ENCODE results near the gene ZSCAN9.

The ZSCAN9 gene

DNA sequence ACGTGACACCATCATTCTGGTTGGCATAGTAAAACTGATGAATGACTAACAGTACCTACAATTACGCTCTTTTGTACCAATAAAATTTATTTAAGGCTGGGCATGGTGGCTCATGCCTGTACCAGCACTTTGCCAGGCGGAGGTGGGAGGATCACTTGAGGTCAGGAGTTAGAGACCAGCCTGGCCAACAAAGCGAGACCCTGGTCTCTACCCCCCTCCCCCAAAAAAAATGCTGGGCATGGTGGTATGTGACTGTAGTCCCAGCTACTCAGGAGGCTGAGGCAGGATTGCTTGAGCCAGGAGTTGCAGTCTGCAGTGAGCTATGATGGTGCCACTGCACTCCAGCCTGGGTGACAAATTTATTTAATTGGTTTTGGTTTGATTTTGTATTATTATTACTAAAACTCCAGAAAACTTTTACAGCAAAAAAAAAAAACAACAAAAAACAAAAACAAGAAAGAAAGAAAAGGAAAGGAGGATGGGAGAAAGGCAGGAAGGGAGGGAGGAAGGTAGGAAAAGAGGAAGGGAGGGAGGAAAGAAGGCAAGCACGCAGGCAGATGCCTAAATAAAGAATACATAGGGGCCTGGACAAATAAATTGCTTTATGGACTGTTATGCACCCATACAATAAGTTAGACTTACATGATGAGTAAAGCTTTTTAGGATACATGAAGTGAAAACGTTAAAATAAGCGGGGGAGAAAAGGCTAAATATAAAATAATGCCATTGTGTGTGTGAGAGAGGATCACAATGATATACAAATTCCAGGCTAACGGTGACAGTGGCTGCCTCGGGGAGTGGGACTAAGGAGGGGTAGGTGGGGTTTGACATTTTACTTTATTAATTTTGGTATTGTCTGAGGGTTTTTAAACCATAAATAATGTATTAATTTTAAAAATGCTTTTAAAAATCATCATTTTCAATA, 682 bp upstream of the ZSCAN9 start:
- DNase-seq = no peak

DNA sequence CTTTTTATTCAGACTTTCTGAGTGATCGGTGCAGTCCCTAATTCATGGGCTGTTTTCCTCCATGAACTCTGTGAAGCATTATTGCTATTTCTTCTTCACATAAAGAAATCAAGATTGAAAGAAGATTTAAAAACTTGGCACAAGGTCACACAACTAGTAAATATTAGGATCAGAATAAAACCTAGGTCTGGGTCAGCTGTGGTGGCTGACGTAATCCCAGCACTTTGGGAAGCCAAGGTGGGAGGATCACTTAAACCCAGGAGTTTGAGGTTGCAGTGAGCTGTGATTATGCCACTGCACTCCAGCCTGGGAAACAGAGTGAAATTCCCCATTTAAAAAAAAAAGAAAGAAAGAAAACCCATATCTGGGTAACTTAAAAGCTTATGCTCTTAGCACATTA, 1.4 kb downstream of the ZSCAN9 start:
- DNase-seq = no peak

DNA sequence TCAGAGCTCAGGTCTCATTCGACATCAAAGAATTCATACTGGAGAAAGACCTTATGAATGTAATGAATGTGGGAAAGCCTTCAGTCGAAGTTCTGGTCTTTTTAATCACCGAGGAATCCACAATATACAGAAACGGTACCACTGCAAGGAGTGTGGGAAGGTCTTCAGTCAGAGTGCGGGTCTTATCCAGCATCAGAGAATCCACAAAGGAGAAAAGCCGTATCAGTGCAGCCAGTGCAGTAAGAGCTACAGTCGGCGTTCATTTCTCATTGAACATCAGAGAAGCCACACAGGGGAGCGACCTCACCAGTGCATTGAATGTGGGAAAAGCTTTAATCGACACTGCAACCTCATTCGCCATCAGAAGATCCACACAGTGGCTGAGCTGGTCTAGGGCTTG, 7.7 kb downstream of the ZSCAN9 start:
- DNase-seq = no peak

DNA sequence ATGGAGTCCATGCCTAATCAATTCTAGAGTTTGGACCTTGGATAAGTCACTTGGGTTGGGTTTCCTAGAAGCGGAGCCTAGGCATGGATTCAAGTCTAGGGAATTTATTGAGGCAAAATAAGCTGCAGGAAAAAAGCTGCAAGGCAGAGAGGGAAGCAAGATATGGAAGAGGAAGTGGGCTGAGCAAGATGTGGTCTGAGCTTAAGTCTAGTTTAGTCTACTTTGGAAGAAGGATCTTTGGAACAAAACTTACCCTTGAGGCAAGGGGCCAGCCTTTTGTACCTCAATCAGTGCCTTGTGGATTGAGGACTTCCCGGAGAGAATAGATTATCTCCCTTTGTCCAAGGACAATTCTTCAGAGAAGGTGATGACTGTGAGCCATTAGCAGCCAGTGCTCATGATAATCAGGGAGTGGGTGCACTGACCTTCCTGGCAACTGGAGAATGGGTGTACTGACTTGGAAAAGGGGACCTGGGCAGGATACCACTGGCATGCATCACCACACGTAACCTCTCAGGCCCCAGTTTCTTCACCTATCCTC, 10.9 kb downstream of the ZSCAN9 start:
- no peak for DNase-seq

DNA sequence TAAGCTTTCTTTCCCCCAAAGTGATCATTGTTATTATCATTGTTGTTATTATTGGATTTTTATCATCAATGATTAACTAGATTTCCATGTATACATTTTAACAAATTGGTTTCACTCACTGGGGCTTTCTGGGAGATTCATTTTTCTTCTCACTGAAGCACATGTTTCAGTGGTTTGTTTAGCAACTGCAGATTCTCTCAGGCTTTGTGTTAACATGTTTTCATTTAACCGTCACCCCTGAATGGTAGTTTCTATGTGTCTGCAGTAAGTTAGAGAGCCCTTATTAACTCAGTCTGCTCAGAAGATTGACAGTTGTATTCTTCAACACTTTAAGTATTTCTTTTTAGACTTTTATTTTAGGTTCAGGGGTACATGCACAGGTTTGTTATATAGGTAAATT, 14.6 kb downstream of the ZSCAN9 start:
- DNase-seq = no peak

DNA sequence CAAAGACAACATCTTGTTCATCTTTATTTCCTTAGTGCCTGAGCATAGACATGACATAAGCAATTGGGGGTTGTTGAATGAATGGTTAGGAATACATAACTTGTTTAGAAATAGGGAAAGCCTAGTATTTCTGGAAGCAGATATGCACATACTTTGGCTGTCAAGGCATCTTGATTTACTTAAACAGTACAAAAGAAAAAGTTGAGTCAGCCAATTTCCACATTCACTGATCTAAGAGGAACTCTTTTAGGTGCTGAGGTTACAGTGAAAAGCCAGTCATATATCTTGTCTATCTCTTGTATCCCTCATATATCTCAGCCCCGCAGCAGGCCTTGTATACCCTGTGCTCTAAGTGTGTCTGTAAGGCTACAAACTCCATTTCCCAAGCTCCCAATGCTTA, 15.4 kb downstream of the ZSCAN9 start:
- DNase-seq = no peak

DNA sequence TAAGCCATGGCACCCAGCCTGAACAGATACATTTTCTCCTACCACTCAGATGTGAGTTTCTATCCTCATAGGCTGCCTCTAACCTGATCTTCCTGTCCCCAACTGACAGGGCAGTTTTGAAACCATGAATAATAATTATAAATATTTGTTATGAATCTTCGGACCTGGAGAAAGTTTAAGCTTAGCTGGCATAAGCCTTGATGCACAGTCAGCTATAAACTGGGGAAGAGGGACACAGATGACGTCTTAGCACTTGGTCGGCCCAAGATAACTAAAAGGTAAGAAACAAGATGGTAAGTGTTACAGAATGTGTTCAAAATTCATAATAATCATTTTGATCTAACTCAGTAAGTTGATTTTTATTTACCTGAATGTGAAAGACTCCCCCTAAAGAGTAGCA, 18.9 kb downstream of the ZSCAN9 start:
- DNase-seq = no peak

DNA sequence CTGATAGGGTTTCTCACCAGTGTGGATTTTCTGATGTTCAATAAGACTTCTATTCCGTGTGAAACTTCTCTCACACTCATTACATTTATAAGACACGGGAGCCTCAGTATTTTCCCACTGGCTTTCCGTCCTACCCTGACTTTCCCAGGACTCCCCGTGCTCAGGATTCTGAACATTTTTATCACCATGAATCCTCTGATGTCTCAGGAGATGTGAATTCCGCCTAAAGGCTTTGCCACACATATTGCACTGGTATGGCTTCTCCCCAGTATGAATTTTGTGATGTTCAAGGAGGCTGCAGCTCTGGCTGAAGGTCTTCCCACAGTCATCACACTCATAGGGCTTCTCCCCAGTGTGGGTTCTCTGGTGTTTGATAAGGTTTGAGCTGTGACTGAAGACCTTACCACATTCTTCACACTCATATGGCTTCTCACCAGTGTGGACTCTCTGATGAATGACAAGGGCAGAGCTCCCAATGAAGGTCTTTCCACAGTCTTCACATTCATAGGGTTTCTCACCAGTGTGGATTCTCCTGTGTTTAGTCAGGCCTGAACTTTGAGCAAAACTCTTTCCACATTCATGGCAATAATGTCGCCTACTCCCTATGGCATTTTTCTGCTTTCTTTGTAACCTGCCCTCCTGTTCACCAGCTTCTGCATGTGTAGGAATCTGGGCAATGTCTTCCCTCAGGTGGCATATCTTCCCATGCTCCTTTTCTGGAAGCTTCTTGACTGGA, 20.3 kb downstream of the ZSCAN9 start:
- DNase-seq = no peak

- DNase-seq = no peak
Observed at GRCh38 chr6:28248916-28249315, 23.8 kb downstream of the ZSCAN9 start.

DNA sequence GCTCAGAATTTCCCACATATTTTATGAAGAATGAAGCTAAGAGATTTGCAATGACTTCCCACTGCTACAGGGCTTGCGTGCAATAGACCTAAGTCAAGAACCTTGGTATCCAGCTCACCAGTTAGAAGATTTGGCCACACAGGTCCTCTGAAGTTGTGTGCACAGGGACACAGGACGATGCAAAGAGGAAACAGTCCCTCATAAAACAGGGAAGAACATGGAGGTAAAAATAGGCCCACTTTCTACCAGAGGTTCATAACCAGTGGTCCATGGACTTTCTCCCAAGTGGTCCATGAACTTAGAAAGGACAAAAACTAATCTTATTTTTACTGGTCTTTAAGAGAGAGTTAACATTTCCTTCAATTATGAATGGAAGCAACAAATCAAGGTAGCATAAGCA, 25.7 kb downstream of the ZSCAN9 start:
- DNase-seq = no peak

- DNase-seq = no peak
Observed at GRCh38 chr6:28251661-28252008, 26.6 kb downstream of the ZSCAN9 start.

DNA sequence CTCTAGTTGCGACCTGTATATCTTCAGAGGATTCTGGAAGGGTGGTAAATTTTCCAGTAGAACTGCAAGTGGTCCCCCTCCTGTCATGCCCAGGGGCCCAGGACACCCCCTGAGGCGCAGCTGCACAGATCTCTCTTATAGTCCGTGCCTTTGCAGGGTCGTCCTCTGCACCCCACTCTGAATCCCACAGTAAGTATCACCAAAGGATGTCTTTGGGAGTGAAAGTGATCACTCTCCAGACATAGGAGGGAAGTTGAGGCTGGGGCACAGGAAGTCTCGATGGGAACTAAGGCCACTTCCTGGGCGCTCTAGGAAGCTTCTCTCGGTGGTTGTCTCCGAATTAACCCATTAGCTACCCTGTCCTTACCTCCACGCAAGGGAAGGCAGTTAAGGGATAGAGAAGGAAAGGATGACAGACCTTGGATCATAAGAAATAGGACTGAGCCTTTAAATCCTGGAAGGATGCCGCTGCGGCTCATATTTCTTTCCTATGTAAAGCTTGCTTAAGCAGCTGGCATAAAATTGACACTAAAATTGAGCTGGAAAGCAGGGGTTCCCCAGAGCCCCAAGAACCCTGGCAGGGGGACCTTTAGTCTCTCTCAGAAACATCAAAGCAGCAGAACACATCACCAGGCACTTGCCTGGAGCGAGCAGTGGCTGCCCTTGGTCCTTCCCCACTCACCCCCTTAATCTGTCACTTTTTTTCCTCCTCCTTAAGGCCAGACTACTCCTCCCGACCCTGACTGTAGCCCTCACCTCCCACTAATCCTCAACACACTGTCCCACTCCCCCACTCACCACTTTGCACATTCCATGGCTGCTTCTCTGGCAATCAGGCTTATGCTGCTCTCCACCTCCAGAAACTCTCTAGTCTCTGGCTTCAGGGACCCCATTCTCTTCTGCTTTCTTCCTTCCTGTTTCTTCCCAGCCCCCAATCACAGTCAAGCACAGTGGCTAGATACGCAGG, 27.2 kb downstream of the ZSCAN9 start, which contains the start of gene ZKSCAN4:
Gene ZKSCAN4 (minus strand): TSS at position 261 of the 967 bp plus-strand sequence. CDS start 289 bp downstream, outside the sequence.
- DNase-seq = peak; percentile 92

- DNase-seq = no peak
Observed at GRCh38 chr6:28254121-28254519, 29.0 kb downstream of the ZSCAN9 start.

- no peak for DNase-seq
Observed at GRCh38 chr6:28257042-28257441, 32.0 kb downstream of the ZSCAN9 start.

- DNase-seq = no peak
Observed at GRCh38 chr6:28258877-28259777, 34.1 kb downstream of the ZSCAN9 start, which contains the start of gene NKAPL. NKAPL (plus strand) TSS chr6:28259297; CDS start chr6:28259372, 75 bp downstream.

DNA sequence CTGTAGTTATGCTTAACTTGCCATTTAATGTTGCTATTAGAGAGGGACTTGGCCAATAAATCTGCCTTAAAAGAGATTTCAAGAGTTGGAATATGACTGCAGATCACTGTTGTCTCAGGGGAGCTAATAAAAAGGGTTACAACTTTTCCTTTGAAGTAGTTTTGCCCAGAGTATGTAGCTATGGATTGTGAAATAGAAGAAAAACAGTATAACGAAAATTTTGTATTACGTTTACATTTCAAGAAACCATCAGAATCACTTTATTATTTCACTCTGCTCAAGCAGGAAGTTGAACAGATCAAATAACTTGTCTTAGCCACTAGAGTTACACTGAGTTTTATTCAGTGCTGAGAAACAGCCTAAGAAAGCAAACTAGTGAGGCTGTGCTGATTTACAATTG, 38.8 kb downstream of the ZSCAN9 start:
- no peak for DNase-seq

DNA sequence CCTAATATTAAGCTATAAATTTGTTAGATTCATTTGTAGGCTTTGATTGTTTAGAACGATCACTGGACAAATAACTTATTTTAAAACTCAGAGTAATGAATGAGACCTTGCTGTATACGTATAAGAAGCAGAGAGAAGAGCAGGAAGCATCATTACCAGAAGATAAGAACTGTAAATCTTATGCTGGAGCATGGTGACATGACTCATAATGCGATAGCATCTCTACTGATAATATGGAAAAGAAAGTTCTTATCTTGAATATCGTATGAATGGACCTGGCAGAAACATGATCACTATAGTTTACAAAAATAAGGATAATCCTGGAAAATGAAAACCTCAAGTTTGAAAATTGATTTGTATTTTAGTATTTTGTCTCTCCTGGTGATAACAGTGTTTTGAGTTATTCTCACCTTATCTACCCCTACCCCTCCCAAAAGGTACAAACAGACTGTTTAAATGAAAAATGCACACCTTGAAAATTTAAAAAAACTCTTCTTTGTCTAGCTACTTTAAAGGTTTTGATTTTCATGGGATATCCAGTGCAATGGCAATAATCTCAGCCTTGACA, 39.8 kb downstream of the ZSCAN9 start:
- DNase-seq = no peak

GRCh38 chr6:28266563-28266961, 41.5 kb downstream of the ZSCAN9 start:
- no peak for DNase-seq

DNA sequence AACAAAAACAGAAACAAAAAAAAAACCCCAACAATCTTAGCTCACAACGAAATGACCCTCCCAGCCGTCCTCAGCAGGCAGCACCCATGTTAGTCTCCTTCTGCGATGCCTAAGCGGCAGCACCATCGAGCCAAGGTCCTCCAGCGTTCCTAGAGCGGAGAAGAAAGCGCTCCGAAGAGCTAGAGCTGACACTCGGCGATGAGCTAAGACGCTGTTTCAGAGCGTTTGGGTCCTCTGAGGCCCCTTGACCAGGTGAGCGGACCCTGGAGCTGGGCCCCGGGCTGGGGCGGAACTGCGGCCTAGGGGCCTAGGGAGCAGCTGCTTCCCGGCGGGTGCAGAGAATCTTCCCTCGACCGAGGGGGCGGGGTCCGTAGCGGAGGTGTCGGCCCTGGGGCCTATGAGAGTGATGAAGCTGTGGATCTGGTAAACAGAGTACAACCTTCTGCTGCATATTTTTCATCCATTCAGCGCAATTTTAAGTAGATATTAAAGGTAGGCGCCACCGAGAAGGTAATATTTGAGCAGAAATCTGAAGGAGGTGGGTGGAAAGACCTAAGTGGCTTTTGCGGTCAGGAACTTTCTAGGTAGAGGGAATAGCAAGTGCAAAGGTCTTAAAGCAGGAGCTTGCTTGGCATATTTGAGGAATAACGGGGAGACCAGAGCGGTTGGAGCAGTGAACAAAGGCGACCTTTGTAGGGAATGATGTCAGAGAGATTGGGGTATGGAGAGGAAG, 42.1 kb downstream of the ZSCAN9 start, which contains the start of gene ZSCAN26:
Gene ZSCAN26 (plus strand): TSS at position 182 of the 733 bp plus-strand sequence. CDS start 4,777 bp downstream, outside the sequence.
- peak; percentile 80 for DNase-seq

DNA sequence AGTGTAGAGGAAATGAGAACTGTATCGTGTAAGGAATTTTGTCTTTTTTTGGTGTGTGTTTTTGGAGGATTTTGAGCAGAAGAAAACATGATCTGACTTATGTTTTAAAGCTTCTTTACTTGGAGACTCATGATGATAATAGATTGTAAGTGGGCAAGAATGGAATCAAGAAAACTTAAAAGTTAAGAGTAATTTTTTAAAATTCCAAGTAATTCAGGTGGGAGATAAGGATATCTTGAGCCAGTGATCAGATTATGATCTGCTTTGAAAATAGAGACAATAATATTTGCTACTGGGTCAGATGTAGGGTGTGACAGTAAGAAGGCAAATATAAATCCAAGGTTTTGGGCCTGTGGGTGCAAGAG, 42.6 kb downstream of the ZSCAN9 start:
- DNase-seq = no peak

Measured in NCI-H1694 (cell line).